Measurements from ENCODE around the gene ARPC4.

- no peak for TF ChIP-seq POLR2A (IDR thresholded peaks at IDR 0.05)
- no peak for TF ChIP-seq CTCF (IDR thresholded peaks at IDR 0.05)
These were observed 23.1 kb downstream of the ARPC4 start for GRCh38 chr3:9815986-9816385.
